H4 (cell line): ENCODE measurements around the gene TNFSF18. TPM values are rescaled to one million over a fixed set of nuclear protein-coding genes. Genes with fewer than 3 reads are reported as not detected.
A peak's percentile ranks its signal among the peaks of the same experiment; 100 is the strongest.
"Not testable (repeated sequence)": the region's sequence is repeated elsewhere in the genome, so short reads cannot be mapped to it uniquely, and the experiment has no call there.

ENCODE experiments used
- DNase-seq: peaks from one replicate; pipeline ENCODE4 v3.0.0-alpha.2; 2015; ENCODE audit warnings: low spot score
- total RNA-seq: library from RNA; depleted of rRNA; stranded (reverse); fragments of >200 nt; shearing (Covaris generic); gene quantifications from 2 replicates; pipeline ENCODE4 v1.2.3, GENCODE V29; 2014; rRNA removed

TNFSF18 gene
- total RNA-seq = 0.29 and 0.79 TPM in 2 replicates

GRCh38 chr1:173050865-173051264 lies at the start of gene TNFSF18:
TSS of gene TNFSF18 (minus strand) at chr1:173050941. CDS start at chr1:173050896, 45 bp downstream.
- DNase-seq = peak; percentile 34

GRCh38 chr1:173099166-173099565 lies 48.4 kb upstream of the TNFSF18 start:
- DNase-seq = no peak

GRCh38 chr1:173098117-173098516 lies 47.4 kb upstream of the TNFSF18 start:
- DNase-seq = no peak

GRCh38 chr1:173097001-173097400 lies 46.3 kb upstream of the TNFSF18 start:
- DNase-seq = no peak

- peak; percentile 56 for DNase-seq
Measured at GRCh38 chr1:173095632-173096031, 44.9 kb upstream of the TNFSF18 start.

GRCh38 chr1:173094541-173094940 lies 43.8 kb upstream of the TNFSF18 start:
- DNase-seq = no peak

GRCh38 chr1:173093691-173094445 lies 43.1 kb upstream of the TNFSF18 start:
- DNase-seq = no peak

GRCh38 chr1:173084292-173084691 lies 33.6 kb upstream of the TNFSF18 start:
- no peak for DNase-seq

GRCh38 chr1:173082913-173083312 lies 32.2 kb upstream of the TNFSF18 start:
- no peak for DNase-seq

- DNase-seq = not testable (repeated sequence)
Measured at GRCh38 chr1:173074217-173074616, 23.5 kb upstream of the TNFSF18 start.

- peak; percentile 53 for DNase-seq
Measured at GRCh38 chr1:173064011-173064410, 13.3 kb upstream of the TNFSF18 start.

GRCh38 chr1:173063171-173063570 lies 12.4 kb upstream of the TNFSF18 start:
- DNase-seq = no peak

GRCh38 chr1:173062150-173062938 lies 11.6 kb upstream of the TNFSF18 start:
- peak; percentile 85 for DNase-seq

GRCh38 chr1:173058556-173058955 lies 7.8 kb upstream of the TNFSF18 start:
- DNase-seq = no peak

- DNase-seq = no peak
Measured at GRCh38 chr1:173057984-173058383, 7.2 kb upstream of the TNFSF18 start.

- DNase-seq = no peak
Measured at GRCh38 chr1:173056365-173056764, 5.6 kb upstream of the TNFSF18 start.

GRCh38 chr1:173052681-173053196 lies 2.0 kb upstream of the TNFSF18 start:
- no peak for DNase-seq

GRCh38 chr1:173049322-173049633 lies 1.5 kb downstream of the TNFSF18 start:
- DNase-seq = no peak

GRCh38 chr1:173048621-173049321 lies 2.0 kb downstream of the TNFSF18 start:
- no peak for DNase-seq

- DNase-seq = no peak
Measured at GRCh38 chr1:173044656-173045055, 6.1 kb downstream of the TNFSF18 start.

- DNase-seq = peak; percentile 47
Measured at GRCh38 chr1:173043253-173043652, 7.5 kb downstream of the TNFSF18 start.

GRCh38 chr1:173042806-173043205 lies 7.9 kb downstream of the TNFSF18 start:
- no peak for DNase-seq
